ENCODE results near the gene RPA3. TPM values are rescaled to one million over a fixed set of nuclear protein-coding genes. Genes with fewer than 3 reads are reported as not detected.

The RPA3 gene
- total and polyA plus RNA-seq, 2 of the 13 experiments (the other 11 are each of a cell fraction or from before 2014, with no cell fraction given): 38.3 to 154 TPM

DNA sequence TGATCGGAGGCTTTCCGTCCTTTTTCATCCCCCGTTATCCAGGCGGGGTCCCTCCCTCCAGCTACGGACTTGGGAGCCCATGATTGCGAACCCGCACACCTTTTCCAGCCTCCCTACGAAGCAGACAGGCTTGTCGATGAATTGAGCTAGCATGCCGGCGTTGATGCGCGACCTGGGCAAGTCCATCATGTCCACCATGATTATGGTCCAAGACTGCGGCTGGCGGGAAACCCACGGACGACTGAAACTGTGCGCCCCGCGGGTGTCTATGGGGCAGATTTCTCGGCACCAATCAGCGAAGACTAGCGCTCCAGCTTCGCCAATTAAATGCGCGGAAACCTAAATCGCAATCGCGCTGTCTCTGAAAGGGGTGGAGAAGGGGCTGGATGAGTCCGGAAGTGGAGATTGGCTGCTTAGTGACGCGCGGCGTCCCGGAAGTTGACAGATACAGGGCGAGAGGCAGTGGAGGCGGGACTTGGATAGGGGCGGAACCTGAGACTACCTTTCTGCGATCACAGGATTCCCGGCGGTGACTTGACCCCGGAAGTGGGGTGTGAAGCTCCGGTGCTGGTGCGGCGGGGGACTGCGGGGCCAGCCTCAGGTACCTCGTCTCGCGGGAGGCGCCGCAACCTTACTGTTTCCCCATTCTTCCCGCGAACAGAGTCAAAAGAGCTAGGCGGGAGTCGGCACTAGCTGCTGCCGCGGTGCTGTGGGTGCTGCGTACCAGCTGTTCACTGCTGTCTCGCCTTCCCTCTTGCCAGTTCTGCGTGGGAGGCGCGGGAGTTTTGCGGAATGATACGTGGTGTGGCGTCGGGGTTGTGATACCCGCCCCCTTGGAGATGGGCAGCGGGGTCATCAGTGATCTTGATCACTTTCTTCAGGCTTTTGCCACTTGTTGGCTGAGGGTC lies 77.9 kb downstream of the RPA3 start, which contains the start of gene UMAD1 (continued):
- TF ChIP-seq, protein P1, sequence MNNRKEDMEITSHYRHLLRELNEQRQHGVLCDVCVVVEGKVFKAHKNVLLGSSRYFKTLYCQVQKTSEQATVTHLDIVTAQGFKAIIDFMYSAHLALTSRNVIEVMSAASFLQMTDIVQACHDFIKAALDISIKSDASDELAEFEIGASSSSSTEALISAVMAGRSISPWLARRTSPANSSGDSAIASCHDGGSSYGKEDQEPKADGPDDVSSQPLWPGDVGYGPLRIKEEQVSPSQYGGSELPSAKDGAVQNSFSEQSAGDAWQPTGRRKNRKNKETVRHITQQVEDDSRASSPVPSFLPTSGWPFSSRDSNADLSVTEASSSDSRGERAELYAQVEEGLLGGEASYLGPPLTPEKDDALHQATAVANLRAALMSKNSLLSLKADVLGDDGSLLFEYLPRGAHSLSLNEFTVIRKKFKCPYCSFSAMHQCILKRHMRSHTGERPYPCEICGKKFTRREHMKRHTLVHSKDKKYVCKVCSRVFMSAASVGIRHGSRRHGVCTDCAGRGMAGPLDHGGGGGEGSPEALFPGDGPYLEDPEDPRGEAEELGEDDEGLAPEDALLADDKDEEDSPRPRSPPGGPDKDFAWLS (CRISPR knock-in tag; IDR thresholded peaks at IDR 0.05; ENCODE audit: borderline replicate concordance): no peak
- peak; percentile 46; the same call in 1 of the 2 replicates for TF ChIP-seq GATAD2A (CRISPR knock-in tag; IDR thresholded peaks at IDR 0.05)
- peak; percentile 51; the same call in 1 of the 2 replicates for TF ChIP-seq MYC (CRISPR knock-in tag; IDR thresholded peaks at IDR 0.05; ENCODE audit: borderline replicate concordance)
- no peak for TF ChIP-seq DNMT3B (CRISPR knock-in tag; conservative IDR thresholded peaks at IDR 0.05)
- TF ChIP-seq MYNN (CRISPR knock-in tag; IDR thresholded peaks at IDR 0.05; ENCODE audit: low read depth): no peak
- peak; percentile 42 for TF ChIP-seq U2AF1 (optimal IDR thresholded peaks at IDR 0.05; ENCODE audit: low read depth, low read length)
- TF ChIP-seq CREB1 (IDR thresholded peaks at IDR 0.05): peak; percentile 89
- TF ChIP-seq CREB1 (CRISPR knock-in tag; IDR thresholded peaks at IDR 0.05): peak; percentile 94
- no peak for TF ChIP-seq HNRNPH1 (optimal IDR thresholded peaks at IDR 0.05; ENCODE audit: low read depth, low read length)
- no peak for TF ChIP-seq CSRNP1 (CRISPR knock-in tag; IDR thresholded peaks at IDR 0.05)
- TF ChIP-seq, protein P2, sequence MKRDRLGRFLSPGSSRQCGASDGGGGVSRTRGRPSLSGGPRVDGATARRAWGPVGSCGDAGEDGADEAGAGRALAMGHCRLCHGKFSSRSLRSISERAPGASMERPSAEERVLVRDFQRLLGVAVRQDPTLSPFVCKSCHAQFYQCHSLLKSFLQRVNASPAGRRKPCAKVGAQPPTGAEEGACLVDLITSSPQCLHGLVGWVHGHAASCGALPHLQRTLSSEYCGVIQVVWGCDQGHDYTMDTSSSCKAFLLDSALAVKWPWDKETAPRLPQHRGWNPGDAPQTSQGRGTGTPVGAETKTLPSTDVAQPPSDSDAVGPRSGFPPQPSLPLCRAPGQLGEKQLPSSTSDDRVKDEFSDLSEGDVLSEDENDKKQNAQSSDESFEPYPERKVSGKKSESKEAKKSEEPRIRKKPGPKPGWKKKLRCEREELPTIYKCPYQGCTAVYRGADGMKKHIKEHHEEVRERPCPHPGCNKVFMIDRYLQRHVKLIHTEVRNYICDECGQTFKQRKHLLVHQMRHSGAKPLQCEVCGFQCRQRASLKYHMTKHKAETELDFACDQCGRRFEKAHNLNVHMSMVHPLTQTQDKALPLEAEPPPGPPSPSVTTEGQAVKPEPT (CRISPR knock-in tag; IDR thresholded peaks at IDR 0.05; ENCODE audit: low read depth): no peak
- peak; percentile 91 for TF ChIP-seq ATF1 (CRISPR knock-in tag; IDR thresholded peaks at IDR 0.05)
- TF ChIP-seq ZNF629 (CRISPR knock-in tag; conservative IDR thresholded peaks at IDR 0.05): no peak
- no peak for TF ChIP-seq MAFG (CRISPR knock-in tag; IDR thresholded peaks at IDR 0.05)
- TF ChIP-seq SRSF1 (optimal IDR thresholded peaks at IDR 0.05; ENCODE audit: low read depth, low read length): no peak
- TF ChIP-seq DMAP1 (CRISPR knock-in tag; IDR thresholded peaks at IDR 0.05): peak; percentile 79
- TF ChIP-seq ZBTB20 (CRISPR knock-in tag; IDR thresholded peaks at IDR 0.05; ENCODE audit: borderline replicate concordance, low read depth): no peak
- TF ChIP-seq MBD4 (IDR thresholded peaks at IDR 0.05; ENCODE audit: borderline replicate concordance, low read length): no peak
- TF ChIP-seq, protein P3, sequence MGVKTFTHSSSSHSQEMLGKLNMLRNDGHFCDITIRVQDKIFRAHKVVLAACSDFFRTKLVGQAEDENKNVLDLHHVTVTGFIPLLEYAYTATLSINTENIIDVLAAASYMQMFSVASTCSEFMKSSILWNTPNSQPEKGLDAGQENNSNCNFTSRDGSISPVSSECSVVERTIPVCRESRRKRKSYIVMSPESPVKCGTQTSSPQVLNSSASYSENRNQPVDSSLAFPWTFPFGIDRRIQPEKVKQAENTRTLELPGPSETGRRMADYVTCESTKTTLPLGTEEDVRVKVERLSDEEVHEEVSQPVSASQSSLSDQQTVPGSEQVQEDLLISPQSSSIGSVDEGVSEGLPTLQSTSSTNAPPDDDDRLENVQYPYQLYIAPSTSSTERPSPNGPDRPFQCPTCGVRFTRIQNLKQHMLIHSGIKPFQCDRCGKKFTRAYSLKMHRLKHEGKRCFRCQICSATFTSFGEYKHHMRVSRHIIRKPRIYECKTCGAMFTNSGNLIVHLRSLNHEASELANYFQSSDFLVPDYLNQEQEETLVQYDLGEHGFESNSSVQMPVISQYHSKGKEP (CRISPR knock-in tag; IDR thresholded peaks at IDR 0.05): no peak
- TF ChIP-seq AGO1 (IDR thresholded peaks at IDR 0.05; ENCODE audit: low read depth, low read length, poor library complexity, severe bottlenecking): peak; percentile 41
- TF ChIP-seq ZNF691 (CRISPR knock-in tag; IDR thresholded peaks at IDR 0.05; ENCODE audit: borderline replicate concordance, low read depth): no peak

Measured in HepG2 (cell line).